Esophagus mucosa (tissue), 1 donor: ENCODE measurements around the gene BCORL1. TPM values are rescaled to one million over a fixed set of nuclear protein-coding genes. Genes with fewer than 3 reads are reported as not detected.

ENCODE experiments used
- ATAC-seq: fragments of 200-7000 bp; cut with Tn5 transposase; one replicate; pipeline ENCODE4 v1.9.1; 2020
- total RNA-seq: library from RNA; stranded (reverse); gene quantifications from one replicate; pipeline ENCODE4 v1.2.4, GENCODE V29; 2023
- donor health status: DM: yes; HTN: yes; CAD: no.

The BCORL1 gene
- total RNA-seq, 1 donor from 2014 or later: 2.6 TPM

DNA sequence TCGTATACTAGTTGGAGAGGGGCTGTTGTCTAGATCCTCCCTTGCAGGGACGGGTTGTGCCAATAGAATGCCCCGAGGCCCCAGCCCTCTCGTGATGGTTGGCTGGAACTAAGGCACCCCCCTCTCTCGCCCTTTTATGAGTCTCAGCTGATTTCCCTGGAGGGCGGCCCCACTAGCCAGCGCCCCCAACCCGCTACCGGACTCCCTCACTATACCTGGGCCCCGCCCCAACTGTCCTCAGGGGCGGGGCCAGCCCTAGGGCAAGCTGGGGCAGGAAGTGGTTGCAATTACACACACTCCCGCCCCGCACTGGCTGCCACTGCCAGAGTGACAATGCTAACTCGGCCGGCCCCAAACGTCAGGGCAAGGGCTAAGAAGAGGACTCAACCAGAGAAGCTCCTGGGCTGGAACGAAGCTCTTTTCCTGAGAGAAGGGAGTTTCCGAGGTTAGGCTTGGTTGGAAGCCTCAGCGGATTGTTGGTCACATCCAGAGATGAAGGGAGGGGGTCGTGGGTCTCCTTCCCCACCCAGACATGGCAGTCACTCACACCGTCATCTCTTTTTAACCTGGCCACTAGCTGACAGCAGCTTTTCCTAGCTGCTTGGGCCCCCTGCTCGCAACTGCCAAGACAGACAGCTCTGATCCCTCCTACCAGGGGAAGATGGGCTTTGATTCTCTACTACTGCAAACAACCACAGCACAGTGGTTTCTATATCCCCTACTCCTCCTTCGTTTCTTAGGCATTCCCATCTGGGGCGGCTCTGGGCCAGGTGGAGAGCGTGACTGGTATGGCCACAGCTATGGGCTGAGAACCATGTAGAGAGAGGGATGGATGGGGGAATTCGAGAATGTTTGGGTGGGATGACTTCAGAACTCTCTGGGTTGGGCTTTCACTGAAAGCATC, 21.0 kb upstream of the BCORL1 start:
- ATAC-seq: peak; percentile 88

DNA sequence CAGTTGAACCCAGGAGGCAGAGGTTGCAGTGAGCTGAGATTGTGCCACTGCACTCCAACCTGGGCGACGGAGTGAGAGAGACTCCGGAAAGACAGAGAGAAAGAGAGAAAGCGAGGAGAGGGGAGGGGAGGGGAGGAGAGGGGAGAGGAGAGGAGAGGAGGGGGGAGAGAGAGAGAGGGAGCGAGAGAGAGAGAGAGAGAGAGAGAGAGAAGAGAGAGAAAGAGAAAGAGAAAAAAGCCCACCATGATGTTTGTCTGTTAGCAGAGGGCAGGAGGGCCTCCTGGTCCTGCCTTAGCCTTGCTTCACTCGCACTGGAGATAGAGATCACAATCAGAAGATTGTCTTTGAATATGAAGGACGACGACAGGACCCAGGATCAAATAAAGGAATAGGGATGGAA, 18.7 kb upstream of the BCORL1 start:
- no peak for ATAC-seq

DNA sequence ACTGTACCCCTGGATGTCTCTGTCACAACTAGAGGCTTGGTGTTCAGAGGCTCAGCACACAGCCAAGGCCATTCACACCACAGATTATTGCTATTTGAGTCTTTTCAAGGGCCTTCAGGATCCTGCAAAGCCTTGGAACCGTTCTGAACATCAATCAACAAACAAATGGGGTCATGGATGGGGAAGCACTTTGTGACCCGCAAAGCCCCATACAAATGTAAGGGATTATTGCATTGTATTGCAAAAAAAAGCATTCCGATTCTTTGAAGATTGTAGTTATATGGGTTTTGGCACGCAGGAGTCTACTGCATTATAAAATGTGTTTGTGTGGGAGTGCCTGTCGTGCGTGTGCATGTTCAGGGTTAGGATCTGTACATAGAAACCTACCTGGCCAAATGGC, 17.3 kb upstream of the BCORL1 start:
- ATAC-seq: no peak

DNA sequence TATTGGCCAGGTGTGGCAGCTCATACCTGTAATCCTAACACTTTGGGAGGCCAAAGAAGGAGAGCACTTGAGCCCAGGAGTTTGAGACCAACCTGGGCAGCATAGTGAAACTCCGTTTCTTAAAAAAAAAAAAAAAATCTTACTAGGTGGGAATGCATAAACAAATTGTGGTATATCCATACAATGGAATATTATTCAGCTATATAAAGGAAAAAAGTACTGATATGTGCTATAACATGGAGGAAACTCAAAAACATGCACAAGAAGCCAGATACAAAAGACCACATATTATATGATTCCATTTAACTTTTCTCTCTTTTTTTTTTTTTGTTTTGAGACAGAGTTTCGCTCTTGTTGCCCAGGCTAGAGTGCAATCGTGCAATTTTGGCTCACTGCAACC, 13.5 kb upstream of the BCORL1 start:
- ATAC-seq: no peak

DNA sequence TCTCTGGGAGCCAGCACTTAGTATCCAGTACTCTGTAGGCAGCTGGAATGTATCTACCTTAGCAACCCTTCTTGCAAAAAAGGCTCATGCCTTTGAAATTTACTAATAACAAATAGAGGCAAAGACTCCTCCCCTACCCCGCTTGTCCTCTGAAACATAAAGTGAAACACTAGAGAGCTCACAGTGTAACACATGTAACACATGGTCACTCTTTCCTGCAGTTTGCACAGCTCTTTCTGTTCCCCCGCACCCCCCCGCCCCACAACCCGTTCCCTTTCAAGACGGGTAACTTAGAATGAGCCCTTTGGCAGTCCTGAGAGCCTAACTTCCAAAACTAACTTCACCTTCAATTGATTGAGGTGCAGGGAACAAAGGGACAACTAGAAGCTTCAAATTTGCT, 6.0 kb upstream of the BCORL1 start:
- ATAC-seq: no peak

DNA sequence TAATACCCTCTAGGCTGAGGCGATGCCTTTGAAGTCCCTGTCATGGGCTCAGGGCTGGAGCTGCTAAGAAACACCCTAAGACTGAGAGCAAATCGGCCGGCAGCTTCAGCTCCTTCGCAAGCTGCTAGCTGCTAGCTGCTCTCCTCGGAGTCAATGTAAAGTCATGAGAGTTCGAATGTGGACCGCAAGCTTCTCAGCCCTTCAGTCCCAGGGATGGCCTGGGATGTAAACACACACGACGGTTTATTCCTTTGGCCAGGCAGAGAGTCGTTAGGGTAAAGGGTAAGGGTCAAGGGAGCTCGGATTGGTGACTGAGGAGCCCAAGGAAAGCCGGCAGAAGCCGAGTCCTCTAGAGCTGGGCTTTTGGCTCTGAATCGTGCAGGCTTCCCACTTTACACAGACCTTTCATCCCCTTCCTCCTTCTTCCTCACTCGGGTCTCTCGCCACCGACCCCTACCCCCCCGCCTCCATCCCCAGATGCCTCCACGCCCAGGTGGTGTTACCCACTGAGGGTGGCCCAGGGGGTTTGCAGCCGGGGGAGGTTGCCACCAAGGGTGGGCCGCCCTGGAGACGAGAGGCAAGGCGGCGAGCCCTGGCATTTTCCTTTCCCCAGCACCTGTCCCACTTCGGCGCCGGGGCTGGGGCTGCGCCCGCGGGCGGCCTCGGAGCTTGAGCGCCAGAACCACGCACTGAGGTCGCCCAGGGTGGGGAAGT, 3.1 kb upstream of the BCORL1 start:
- ATAC-seq: no peak

DNA sequence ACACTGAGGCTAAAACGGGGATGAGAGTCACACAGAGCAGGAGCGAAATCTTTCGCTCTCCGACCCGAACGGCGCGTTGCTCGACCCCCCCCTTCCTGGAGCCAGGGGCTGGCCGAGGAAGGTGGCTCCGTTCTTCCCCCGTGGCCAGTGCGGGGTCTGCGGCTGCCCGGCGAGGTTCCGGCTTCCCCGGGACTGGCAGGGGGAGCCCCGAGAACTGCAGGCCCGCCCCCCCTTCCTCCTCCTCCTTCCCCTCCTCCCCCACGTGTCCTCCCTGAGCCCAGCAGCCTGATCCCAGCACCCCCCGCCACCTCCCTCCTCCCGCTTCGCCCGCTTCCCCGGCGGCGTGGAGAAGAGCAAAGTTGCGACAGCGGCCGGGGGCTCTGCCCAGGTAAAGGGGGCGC, 2.4 kb upstream of the BCORL1 start:
- ATAC-seq: no peak

DNA sequence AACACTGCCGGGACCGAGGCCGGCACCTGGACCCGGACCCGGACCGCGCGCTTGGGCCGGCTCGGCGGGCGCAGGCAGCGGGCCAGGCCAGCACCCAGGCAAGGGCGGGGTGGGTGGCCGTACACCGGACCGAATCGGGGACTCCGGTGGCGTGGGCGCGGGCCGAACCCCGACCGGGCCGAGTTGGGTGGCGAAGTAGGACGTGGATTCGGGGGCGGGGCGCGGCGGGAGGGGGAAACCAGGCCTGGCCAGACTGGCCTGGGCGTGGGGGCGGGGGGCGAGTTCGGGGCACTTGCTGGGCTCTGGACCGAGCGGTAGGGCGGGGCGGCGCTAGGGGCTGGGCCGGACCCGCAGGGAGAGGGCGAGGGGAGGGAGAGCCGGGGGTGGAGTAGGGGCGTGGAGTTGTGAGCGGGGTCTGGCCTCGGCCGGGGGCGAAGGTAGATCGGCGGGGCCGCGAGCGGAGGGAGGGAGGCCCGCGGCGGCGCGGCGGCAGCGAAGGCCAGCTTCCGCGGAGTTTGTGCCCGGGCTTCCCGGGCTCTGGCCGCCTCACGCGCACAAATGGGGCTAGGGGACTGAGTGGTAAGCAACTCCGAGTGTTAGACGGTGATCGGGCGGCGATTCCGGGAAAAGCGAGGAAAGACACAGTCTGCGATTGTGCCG, 1.8 kb upstream of the BCORL1 start:
- ATAC-seq: peak; percentile 11

DNA sequence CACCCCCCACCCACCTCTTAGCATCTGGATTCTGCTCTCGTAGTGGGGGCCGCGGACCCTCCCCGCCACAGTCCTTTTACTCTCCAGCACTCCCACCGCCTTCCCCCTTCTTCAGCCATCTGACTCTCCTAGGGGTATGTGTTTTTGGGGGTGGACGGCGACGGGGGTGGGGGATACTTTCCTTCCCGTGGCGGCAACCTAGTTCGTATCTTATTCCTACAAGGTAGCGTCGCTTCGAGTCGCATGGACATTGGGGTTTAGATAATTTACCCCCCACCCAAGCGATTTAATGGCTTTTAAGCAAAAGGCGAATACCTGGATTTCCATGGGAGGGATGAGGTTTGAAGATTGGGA, 1.3 kb upstream of the BCORL1 start:
- ATAC-seq: no peak

DNA sequence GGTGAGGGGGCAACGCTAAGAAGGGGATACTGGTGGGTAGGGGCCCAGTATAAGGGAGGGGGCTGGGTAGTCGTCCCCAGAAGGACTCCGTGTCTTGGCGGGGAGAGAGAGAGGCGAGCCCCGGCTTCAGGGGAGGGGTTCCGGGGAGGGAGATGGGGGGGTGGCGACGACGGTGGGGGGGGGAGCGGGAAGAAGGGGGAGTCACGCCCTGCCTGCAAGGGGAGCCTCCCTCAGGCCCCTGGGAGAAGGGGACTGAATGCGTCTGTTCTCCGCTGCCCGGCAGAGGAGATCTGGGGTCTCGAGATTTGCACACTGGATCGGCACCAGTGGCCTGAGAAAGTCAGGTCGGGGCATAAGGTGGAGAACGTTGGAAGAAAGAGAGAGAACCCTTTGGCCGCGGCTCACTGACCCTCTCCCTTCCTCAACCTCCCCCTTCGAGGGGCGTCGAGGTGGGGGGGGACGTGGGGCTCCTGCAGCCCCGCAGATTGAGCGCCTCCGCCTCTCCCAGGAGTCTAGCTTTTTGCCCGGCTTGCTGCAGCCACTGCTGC, 609 bp upstream of the BCORL1 start:
- ATAC-seq: no peak

DNA sequence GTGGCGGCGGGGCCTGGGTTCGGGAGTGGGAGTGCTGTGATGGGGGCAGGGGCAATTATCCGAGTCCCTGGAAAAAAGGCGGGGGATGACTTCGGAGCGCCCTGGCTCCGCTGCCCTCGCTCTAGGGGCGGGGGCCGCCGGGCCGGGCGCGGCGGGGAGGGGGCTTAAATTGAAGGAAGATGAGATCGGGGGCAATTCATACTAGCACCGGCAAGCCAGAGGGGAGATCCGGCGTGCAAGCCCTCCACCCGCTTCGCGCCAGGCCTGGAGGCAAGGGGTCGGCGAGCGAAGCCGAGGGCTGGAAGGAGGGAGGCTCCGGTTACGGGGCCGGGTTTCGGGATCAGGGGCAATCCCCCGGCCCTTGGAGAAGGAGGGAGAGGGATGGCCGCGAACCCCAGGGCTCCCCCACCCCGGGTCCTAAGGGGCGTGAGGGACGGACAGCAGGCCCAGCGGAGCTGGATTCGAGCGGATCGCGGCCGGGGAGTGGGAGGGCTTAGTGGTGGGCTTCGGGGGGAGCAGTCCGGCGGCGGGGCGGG, 1.2 kb downstream of the BCORL1 start:
- ATAC-seq: no peak

DNA sequence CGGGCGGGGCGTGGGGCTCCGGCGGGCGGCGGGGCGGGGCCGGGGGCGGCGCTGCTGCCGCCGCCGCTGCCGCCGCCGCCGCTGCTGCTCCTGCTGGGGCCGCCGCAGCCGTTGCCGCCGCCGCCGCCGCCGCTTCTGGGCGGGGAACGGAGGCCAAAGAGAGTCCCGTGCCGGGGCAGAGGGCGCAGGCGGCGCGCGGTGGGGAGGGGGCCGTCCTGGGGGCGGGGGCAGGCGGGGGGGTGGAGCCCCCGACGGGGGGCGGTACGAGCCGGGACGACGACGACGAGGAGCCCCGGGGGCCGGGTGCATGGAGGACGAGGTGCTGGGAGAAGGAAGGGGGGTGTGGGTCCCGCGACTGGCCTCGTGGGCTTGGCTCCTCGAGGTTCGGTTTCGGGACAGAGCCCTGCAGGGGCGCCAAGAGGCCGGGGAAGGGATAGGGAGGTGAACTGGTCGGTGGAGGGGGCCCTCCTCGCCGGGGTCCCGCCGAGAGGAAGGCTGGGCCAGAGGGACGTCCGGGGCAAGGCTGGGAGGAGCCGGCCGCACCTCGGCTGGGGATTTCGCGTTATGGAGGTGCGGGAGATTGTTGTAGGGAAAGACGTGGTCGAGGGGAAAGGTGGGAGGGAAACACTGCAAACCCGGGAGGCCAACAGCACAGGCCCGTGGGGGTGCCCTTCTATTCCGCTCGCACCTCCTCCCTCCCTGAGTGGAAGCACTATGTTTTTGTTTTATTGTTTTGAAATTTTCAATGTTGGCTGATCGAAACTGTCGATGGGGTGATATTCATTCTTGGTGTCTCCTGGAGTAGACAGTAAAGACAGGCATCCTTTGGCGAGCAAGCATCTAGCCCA, 1.9 kb downstream of the BCORL1 start:
- no peak for ATAC-seq

DNA sequence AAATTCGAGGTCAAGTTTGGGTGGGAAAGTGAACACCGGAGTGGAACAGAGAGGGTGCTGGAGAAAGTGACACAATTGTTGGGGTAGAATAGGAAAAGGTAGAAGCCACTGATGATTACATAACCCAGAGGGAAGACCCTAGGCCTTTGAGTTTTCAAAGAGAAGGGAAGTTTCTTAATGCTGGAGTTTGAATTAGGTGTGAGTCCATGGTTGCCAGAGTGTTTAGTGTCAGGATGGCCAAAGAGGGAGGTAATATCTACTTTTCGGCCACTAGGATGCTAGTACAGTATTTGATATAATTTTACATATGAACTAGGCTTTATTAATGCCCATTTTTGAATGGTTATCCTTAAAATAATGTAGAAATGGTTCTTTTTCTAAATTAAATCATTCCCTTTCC, 5.4 kb downstream of the BCORL1 start:
- ATAC-seq: no peak

DNA sequence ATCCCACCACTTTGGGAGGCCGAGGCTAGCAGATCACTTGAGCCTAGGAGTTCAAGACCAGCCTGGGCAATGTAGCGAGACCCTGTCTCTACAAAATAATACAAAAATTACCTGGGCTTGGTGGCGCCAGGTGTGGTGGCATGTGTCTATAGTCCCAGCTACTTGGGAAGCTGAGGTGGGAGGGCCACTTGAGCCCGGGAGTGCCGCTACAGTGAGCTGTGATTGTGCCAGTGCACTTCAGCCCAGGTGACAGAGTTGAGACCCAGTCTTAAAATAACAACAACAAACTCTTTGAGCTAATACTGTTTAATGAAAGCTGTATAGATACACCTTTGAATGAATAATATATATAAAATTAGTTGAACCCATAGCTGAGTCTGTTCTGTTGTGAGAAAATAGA, 9.7 kb downstream of the BCORL1 start:
- no peak for ATAC-seq

DNA sequence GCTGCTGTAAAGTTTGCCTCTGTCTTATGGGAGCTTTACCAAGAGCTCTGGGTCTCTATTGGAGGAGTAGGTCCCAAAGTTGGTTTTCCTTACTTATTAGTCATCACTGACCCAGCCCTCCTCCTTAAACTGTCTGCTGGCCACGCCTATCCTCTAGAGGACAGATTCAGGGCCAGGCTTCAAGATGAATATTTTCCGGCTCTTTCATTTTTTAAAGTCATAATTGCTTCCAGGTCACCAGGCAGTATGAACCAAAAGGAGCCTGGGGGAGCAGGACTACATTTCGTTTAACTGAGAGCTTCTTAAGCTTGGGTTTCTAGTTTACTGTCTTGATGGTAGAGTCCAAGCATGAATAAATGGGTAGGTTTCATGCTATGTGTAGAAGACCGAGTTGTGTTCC, 13.7 kb downstream of the BCORL1 start:
- ATAC-seq: no peak

DNA sequence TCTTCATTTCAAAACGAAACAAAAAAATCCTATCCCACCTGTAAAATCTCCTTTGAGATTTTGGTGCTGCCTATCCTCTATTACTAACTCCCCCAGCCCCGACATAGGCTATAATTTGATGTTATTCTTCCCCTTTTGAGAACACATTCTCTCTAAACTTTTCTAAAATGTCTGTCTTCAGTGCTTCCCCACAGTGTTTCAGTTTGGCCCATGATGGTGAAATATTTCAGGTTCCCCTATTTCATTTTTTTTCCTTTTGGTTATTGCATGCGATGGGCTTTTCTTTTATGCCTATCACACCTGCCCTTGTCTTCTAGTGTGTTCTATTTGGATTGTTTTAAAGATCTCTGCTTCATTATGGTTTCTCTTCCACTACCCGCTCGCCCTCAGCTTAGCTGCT, 14.7 kb downstream of the BCORL1 start:
- ATAC-seq: no peak

DNA sequence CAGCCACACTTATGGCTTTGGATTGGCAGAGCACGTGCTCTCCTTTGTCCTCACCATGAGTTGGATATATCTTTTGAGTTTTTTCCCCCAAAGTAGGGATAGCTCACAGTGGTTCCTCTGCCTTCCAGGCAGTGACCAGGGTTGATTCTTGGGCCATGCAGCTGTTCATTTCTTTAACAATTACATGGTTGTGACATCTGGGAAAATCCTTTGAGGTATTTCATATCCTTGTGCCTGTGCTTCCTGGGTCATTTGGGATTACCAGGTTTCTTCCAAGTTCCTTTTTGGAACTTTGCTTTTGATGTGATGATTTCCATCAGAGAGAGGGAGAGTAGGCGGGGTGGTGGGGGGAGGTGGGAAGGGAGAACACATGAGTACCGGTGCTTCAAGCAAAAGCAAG, 15.6 kb downstream of the BCORL1 start:
- no peak for ATAC-seq

DNA sequence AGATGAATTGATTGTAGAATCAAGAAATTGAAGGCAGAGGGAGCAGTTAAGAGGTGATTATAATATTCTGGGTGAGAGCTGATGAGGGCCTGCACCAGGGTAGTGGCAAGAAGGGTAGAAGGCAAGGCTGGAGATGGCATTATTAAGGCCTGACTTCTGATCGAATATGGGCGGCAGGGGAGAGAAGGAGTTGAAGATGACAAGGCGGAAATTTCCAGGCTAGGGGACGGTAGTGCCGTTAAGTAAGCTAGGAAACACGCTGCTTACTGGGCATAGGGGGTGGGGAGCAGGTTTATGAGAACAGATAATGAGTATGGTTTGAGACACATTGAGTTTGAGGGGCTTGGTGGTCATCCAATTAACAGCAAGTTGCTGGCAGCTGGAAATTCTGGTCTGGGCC, 19.5 kb downstream of the BCORL1 start:
- ATAC-seq: no peak

DNA sequence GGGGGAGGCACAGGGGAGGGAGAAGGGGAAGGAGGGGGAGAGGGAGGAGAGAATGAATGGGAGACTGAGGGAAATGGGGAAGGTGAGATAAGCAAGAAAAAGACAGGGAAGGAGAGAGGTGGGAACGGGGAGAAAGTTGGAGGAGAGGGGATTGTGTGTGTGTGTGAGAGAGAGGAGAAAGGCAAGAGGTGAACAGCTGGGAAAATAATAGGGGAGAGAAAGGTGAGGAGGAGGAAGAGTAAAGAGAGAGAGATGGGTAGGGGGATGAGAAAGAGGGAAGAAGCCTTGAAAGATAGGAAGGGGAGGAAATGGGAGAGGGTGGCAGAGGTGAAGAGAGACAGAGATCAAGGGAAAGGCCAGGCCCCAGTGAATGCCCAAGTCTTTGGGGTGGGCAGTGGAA, 20.1 kb downstream of the BCORL1 start:
- no peak for ATAC-seq

DNA sequence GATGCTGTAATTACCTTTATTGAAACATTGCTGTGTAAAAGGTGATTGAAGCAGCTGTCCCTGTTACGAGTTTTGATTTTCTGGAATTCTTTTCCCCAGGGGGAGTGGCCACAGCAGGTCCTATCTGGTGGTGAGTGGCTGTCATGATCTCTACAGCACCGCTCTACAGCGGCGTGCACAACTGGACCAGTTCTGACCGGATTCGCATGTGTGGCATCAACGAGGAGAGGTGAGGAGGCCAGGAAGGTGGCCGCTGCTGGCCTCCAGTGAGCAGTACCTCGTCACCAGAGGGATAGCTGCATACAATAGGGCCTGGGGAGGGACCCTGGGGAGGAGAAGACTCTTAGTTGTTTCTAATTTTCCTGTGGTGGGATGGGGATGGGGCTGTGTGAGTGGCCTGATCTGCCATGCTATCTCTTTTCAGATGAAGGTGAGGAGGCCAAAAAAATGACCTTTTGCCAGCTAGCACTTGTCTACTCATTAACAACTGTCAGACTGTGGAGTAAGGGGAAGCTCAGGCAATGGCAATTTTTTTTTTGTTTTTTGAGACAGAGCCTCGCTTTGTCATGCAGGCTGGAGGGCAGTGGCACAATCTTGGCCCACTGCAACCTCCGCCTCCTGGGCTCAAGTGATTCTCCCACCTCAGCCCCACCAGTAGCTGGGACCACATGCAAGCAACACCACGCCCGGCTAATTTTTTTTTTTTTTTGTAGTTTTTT, 22.8 kb downstream of the BCORL1 start:
- ATAC-seq: no peak

DNA sequence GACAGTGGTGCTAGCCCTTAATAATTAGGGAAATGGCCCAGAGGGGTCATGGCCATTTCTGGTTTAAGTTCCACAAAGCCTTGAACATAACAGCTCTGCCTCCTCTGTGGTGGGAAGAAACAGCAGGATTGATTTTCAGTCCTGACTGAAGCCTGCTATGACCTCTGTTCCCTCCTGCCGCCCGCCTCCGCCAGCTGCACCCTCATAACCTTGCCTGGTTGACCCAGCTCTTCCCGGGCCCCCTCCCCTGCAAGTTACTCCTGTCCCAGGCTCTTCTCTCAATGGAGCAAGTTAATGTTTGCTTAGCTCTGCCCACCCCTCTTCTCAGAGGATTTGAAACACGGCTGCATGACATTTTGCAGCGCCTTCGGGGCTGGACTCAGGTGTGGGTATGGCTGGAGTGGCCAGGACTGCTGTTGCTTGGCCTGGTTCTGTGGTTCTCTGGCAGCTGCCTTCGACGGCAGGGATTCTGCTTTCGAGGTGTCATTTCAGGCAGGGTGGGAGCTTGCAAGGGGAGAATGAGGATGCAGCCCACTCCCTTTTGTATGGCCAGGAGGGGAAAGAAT, 27.3 kb downstream of the BCORL1 start:
- no peak for ATAC-seq
